Measurements from ENCODE around the gene CPT1C. TPM values are rescaled to one million over a fixed set of nuclear protein-coding genes. Genes with fewer than 3 reads are reported as not detected.

CPT1C gene
- total RNA-seq, 4 donors from 2014 or later: 1.5 to 10.9 (median 2.2) TPM

DNA sequence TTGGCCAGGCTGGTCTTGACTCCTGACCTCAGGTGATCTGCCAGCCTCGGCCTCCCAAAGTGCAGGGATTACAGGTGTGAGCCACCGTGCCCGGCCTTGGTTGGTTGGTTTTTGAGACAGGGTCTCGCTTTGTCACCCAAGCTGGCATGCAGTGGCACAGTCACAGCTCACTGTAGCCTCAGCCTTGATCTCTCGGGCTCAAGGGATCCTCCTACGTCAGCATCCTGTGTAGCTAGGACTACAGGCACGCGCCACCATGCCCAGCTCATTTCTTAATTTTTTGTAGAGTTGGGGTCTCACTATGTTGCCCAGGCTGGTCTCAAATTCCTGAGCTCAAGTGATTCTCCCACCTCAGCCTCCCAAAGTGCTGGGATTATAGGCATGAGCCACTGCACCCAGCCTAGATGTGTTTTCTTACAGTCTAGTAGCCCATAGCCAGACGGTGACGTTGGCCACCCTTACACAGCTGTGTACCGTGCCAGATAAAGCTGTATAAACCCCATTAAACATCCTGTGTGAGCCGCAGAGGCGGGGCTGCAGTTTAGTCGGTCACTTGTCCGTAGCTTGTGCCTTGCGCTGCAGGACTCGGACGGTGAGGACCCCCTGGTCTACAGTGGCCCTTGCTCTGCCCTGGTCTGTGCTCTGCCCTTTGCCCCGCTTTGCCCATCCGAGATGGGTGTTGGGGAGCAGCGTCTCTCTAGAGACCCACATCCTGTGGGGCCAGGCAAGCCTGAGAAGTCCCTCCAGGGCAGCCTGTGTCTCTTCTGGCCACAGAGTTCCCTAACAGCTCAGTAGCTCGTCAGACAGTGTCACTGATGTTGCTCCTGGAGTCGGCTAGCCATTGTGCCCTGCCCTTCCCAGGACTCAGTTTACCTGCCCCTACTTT lies 35.1 kb upstream of the CPT1C start:
- no peak for DNase-seq
- no peaks in the 10 kb centered on the region for H3K9me3 ChIP-seq
- H3K27me3 ChIP-seq: no peaks in the 10 kb centered on the region
- whole genome bisulfite sequencing, 2 donors (ENCODE audit: low coverage in 1 of 2): 90% methylated on average over 23 of the region's 23 CpGs; no CpG with 5 or more reads in 1 of the 2 donors
- H3K4me3 ChIP-seq: no peak overlapping the region
- H3K36me3 ChIP-seq: peaks cover 0 to 51% (median 23%) of the 10 kb centered on the region in 4 donors
- intact Hi-C loops (cut with DNase I; ENCODE audit: low total_unique reads) (no loop called here), in situ Hi-C loops (cut with MboI; ENCODE audit: low pct_ligation_motif_present in 1 of 4, low pct_unique_long_range_greater_than_20kb in 1 of 4, low sequenced_read_pairs in 3 of 4) (no loop called here)
- no peaks in the 10 kb centered on the region for H3K4me1 ChIP-seq
- no peak overlapping the region for H3K27ac ChIP-seq
- TF ChIP-seq POLR2AphosphoS5 (IDR thresholded peaks at IDR 0.05) (no peak), POLR2A (IDR thresholded peaks at IDR 0.05) (no peak), EP300 (IDR thresholded peaks at IDR 0.05; ENCODE audit: low read depth) (no peak), CTCF (IDR thresholded peaks at IDR 0.05) (no peak)

GRCh38 chr19:49656456-49657109 lies 34.3 kb upstream of the CPT1C start:
- Histone ChIP-seq H3K27me3 (no peaks in the 10 kb centered on the region), H3K4me3 (no peak overlapping the region), H3K36me3 (peaks cover 0 to 51% (median 26%) of the 10 kb centered on the region in 4 donors), H3K4me1 (no peaks in the 10 kb centered on the region), H3K9me3 (no peaks in the 10 kb centered on the region), H3K27ac (no peak overlapping the region)
- WGBS, 2 donors (ENCODE audit: low coverage in 1 of 2): 83 to 90% methylated on average over 1 to 17 of the region's 17 CpGs
- intact Hi-C loops (cut with DNase I; ENCODE audit: low total_unique reads): no loop called here
- TF ChIP-seq POLR2AphosphoS5 (IDR thresholded peaks at IDR 0.05) (no peak), CTCF (IDR thresholded peaks at IDR 0.05) (no peak), POLR2A (IDR thresholded peaks at IDR 0.05) (no peak), EP300 (IDR thresholded peaks at IDR 0.05; ENCODE audit: low read depth) (no peak)
- in situ Hi-C loops (cut with MboI; ENCODE audit: low pct_ligation_motif_present in 1 of 4, low pct_unique_long_range_greater_than_20kb in 1 of 4, low sequenced_read_pairs in 3 of 4): no loop called here
- no peak for DNase-seq

DNA sequence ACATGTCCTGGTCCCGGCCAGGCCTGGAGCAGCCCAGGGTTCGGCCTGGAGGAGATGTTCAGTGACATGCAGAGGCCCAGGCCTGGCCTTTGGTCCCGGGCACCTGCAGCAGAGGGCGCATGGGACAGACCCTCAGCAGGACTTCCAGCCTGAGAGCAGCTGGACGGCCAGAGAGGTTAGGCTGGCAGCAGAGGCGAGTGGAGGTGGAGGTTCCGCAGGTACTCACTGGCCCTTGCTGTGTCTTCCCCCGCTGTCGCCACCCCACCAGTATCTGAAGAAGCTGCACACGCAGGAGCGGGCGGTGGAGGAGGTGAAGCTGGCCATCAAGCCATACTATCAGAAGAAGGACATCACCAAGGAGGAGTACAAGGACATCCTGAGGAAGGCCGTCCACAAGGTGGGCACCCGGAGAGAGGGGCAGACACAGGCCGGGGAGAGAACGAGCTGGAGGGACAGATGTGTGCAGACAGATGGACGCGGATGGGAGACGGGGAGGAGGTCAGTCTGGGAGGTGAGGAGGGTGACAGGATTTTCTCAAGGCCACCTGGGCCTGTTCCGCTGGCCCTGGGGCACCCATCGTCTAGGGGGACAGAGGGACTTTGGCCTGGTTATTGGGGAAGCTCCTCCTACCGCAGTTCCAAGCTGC lies 33.3 kb upstream of the CPT1C start:
- no peak for DNase-seq
- no peaks in the 10 kb centered on the region for H3K9me3 ChIP-seq
- no peak overlapping the region for H3K4me3 ChIP-seq
- H3K4me1 ChIP-seq: no peaks in the 10 kb centered on the region
- peaks cover 0 to 53% (median 26%) of the 10 kb centered on the region in 4 donors for H3K36me3 ChIP-seq
- TF ChIP-seq CTCF (IDR thresholded peaks at IDR 0.05) (no peak), POLR2A (IDR thresholded peaks at IDR 0.05) (no peak), POLR2AphosphoS5 (IDR thresholded peaks at IDR 0.05) (no peak), EP300 (IDR thresholded peaks at IDR 0.05; ENCODE audit: low read depth) (no peak)
- intact Hi-C loops (cut with DNase I; ENCODE audit: low total_unique reads): no loop called here
- H3K27ac ChIP-seq: no peak overlapping the region
- H3K27me3 ChIP-seq: no peaks in the 10 kb centered on the region
- WGBS, 2 donors (ENCODE audit: low coverage in 1 of 2): 87% methylated on average over 22 of the region's 22 CpGs; no CpG with 5 or more reads in 1 of the 2 donors
- in situ Hi-C loops (cut with MboI; ENCODE audit: low pct_ligation_motif_present in 1 of 4, low pct_unique_long_range_greater_than_20kb in 1 of 4, low sequenced_read_pairs in 3 of 4): no loop called here

DNA sequence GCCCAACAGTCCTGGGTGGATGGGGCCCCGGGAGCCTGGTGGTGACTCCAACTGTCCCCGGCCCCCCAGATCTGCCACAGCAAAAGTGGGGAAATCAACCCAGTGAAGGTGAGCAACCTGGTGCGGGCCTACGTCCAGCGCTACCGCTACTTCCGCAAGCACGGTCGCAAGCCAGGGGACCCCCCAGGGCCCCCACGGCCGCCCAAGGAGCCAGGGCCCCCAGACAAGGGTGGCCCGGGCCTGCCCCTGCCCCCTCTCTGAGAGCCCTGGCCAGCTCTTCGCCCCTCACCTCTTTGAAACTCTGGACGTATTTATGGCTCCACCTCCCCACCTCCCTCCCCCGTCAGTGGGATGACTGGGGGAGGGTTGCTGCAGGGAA lies 32.8 kb upstream of the CPT1C start:
- no peaks in the 10 kb centered on the region for H3K27me3 ChIP-seq
- DNase-seq: no peak
- intact Hi-C loops (cut with DNase I; ENCODE audit: low total_unique reads) (no loop called here), in situ Hi-C loops (cut with MboI; ENCODE audit: low pct_ligation_motif_present in 1 of 4, low pct_unique_long_range_greater_than_20kb in 1 of 4, low sequenced_read_pairs in 3 of 4) (no loop called here)
- WGBS, 2 donors (ENCODE audit: low coverage in 1 of 2): 78% methylated on average over 8 of the region's 15 CpGs; no CpG with 5 or more reads in 1 of the 2 donors
- peaks cover 0 to 49% (median 24%) of the 10 kb centered on the region in 4 donors for H3K36me3 ChIP-seq
- no peak overlapping the region for H3K4me3 ChIP-seq
- H3K9me3 ChIP-seq: no peaks in the 10 kb centered on the region
- no peak overlapping the region for H3K27ac ChIP-seq
- no peaks in the 10 kb centered on the region for H3K4me1 ChIP-seq
- TF ChIP-seq EP300 (IDR thresholded peaks at IDR 0.05; ENCODE audit: low read depth) (no peak), POLR2A (IDR thresholded peaks at IDR 0.05) (no peak), CTCF (IDR thresholded peaks at IDR 0.05) (no peak), POLR2AphosphoS5 (IDR thresholded peaks at IDR 0.05) (no peak)
